Peyer's patch (tissue), 4 donors: ENCODE measurements around the gene COMTD1. TPM values are rescaled to one million over a fixed set of nuclear protein-coding genes. Genes with fewer than 3 reads are reported as not detected.
"Not testable (repeated sequence)": the region's sequence is repeated elsewhere in the genome, so short reads cannot be mapped to it uniquely, and the experiment has no call there.

ENCODE experiments used
- DNase-seq, 3 donors: peaks; one replicate each; pipeline ENCODE4 v3.0.0-alpha.2; 2017 to 2019
- H3K27ac ChIP-seq, 4 donors: fragments of 200-600 bp; sonication (generic); one replicate each; pipeline ENCODE4 v1.5.1; 2016 to 2019
- H3K27me3 ChIP-seq, 2 donors: fragments of 200-600 bp; sonication (generic); one replicate each; pipeline ENCODE4 v1.5.1; 2019
- H3K36me3 ChIP-seq, 3 donors: fragments of 200-600 bp; sonication (generic); one replicate each; pipeline ENCODE4 v1.5.1; 2016 to 2019
- H3K4me1 ChIP-seq, 4 donors: fragments of 200-600 bp; sonication (generic); one replicate each; pipeline ENCODE4 v1.5.1; 2016 to 2019
- H3K4me3 ChIP-seq, 4 donors: fragments of 200-600 bp; sonication (generic); 1 replicate in 3 of 4; 2 replicates in 1 of 4; pipeline ENCODE4 v1.5.1; 2016 to 2019; ENCODE audit warnings: mild to moderate bottlenecking in 1 of 4
- H3K9me3 ChIP-seq, 4 donors: fragments of 200-600 bp; sonication (generic); one replicate each; pipeline ENCODE4 v1.5.1; 2016 to 2019; ENCODE audit warnings: mild to moderate bottlenecking in 1 of 4
- POLR2A ChIP-seq, 2 donors: fragments of 450-650 bp; IDR thresholded peaks; one replicate each; pipeline ENCODE4 v1.5.1; 2017; ENCODE audit warnings: antibody characterized with exemption in 2 of 2, mild to moderate bottlenecking in 2 of 2, moderate library complexity in 2 of 2
- total RNA-seq, 4 donors: library from RNA; depleted of rRNA; stranded (reverse); fragments of >200 nt; gene quantifications; one replicate each; pipeline ENCODE4 v1.1.0, GENCODE V29; 2016
- TF ChIP-seq, protein P1 (sequence below), 6 experiments: fragments of 450-650 bp in 4 of 6; fragments of 200-600 bp in 2 of 6; sonication (generic) in 1 of 6; IDR thresholded peaks; one replicate each; pipeline ENCODE4 v1.5.1; 2017 to 2019; ENCODE audit warnings: antibody characterized with exemption in 6 of 6, mild to moderate bottlenecking in 3 of 6, moderate library complexity in 1 of 6

The COMTD1 gene
- total RNA-seq, 4 donors from 2014 or later = 86.6 to 205 (median 147) TPM

DNA sequence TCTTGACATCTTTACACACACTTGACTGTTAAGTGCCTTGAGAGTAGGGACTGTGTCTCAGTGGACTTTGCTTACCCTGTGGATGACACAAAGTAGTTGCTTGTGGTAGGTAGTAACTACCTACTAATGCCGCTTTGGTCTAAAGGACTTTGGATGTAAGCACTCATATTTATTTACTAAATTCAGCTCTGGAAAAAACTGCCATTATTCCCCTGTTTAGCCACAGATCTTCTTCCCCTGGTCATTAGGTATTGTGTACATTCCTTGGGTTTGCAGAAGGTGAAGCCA, 28.0 kb downstream of the COMTD1 start:
- no peak overlapping the region for H3K4me3 ChIP-seq
- no peak for DNase-seq
- peaks cover 0 to 11% (median 0%) of the 10 kb centered on the region in 3 donors for H3K36me3 ChIP-seq
- TF ChIP-seq, protein P1, sequence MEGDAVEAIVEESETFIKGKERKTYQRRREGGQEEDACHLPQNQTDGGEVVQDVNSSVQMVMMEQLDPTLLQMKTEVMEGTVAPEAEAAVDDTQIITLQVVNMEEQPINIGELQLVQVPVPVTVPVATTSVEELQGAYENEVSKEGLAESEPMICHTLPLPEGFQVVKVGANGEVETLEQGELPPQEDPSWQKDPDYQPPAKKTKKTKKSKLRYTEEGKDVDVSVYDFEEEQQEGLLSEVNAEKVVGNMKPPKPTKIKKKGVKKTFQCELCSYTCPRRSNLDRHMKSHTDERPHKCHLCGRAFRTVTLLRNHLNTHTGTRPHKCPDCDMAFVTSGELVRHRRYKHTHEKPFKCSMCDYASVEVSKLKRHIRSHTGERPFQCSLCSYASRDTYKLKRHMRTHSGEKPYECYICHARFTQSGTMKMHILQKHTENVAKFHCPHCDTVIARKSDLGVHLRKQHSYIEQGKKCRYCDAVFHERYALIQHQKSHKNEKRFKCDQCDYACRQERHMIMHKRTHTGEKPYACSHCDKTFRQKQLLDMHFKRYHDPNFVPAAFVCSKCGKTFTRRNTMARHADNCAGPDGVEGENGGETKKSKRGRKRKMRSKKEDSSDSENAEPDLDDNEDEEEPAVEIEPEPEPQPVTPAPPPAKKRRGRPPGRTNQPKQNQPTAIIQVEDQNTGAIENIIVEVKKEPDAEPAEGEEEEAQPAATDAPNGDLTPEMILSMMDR (IDR thresholded peaks at IDR 0.05) = no peak
- no peak for TF ChIP-seq POLR2A (IDR thresholded peaks at IDR 0.05)
- no peaks in the 10 kb centered on the region for H3K9me3 ChIP-seq
- H3K27ac ChIP-seq = peak overlapping the region in 2 of 4 donors; percentile 4 to 36
- H3K4me1 ChIP-seq = peaks cover 0 to 13% (median 2%) of the 10 kb centered on the region in 4 donors
- no peaks in the 10 kb centered on the region for H3K27me3 ChIP-seq

GRCh38 chr10:75207079-75207856, 28.5 kb downstream of the COMTD1 start:
- H3K4me1 ChIP-seq = peaks cover 0 to 13% (median 4%) of the 10 kb centered on the region in 4 donors
- H3K27ac ChIP-seq = peak overlapping the region in 2 of 4 donors; percentile 4 to 36
- DNase-seq = no peak

DNA sequence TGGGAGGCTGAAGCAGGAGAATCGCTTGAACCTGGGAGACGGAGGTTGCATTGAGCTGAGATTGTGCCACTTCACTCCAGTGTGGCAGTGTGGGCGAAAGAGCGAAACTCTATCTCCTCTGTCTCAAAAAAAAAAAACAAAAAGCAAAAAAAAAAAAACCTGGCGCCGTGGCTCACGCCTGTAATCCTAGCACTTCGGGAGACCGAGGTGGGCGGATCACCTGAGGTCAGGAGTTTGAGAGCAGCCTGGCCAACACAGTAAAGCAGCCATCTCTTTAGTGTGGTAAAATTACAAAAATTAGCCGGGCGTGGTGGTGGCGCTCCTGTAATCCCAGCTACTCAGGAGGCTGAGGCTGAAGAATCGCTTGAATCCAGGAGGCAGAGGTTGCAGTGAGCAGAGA, 29.1 kb downstream of the COMTD1 start:
- H3K4me1 ChIP-seq = peaks cover 0 to 12% (median 2%) of the 10 kb centered on the region in 4 donors
- not testable (repeated sequence) for DNase-seq, H3K27me3 ChIP-seq, H3K4me3 ChIP-seq, H3K9me3 ChIP-seq, H3K36me3 ChIP-seq, H3K27ac ChIP-seq

More at GRCh38 chr10:75207079-75207856, 28.5 kb downstream of the COMTD1 start:
- Histone ChIP-seq H3K9me3 (no peaks in the 10 kb centered on the region), H3K27me3 (no peaks in the 10 kb centered on the region), H3K36me3 (peaks cover 0 to 6% (median 0%) of the 10 kb centered on the region in 3 donors), H3K4me3 (no peak overlapping the region)
- TF ChIP-seq, protein P1 (IDR thresholded peaks at IDR 0.05) = no peak
- no peak for TF ChIP-seq POLR2A (IDR thresholded peaks at IDR 0.05)

- DNase-seq = no peak
- Histone ChIP-seq H3K27me3 (no peaks in the 10 kb centered on the region), H3K4me3 (no peak overlapping the region), H3K9me3 (no peaks in the 10 kb centered on the region), H3K4me1 (peaks cover 0 to 16% (median 2%) of the 10 kb centered on the region in 4 donors), H3K36me3 (no peaks in the 10 kb centered on the region), H3K27ac (no peak overlapping the region)
- TF ChIP-seq, protein P1 (IDR thresholded peaks at IDR 0.05) = no peak
- TF ChIP-seq POLR2A (IDR thresholded peaks at IDR 0.05) = no peak
Observed at GRCh38 chr10:75205908-75206307, 29.8 kb downstream of the COMTD1 start.

GRCh38 chr10:75203724-75204123, 32.0 kb downstream of the COMTD1 start:
- Histone ChIP-seq H3K4me1 (peaks cover 0 to 21% (median 2%) of the 10 kb centered on the region in 4 donors), H3K27me3 (no peaks in the 10 kb centered on the region), H3K36me3 (no peaks in the 10 kb centered on the region), H3K9me3 (no peaks in the 10 kb centered on the region), H3K27ac (peak overlapping the region in 2 of 4 donors; percentile 32 to 82), H3K4me3 (no peak overlapping the region)
- TF ChIP-seq, protein P1 (IDR thresholded peaks at IDR 0.05) = no peak
- no peak for TF ChIP-seq POLR2A (IDR thresholded peaks at IDR 0.05)
- no peak for DNase-seq

GRCh38 chr10:75203046-75203620, 32.6 kb downstream of the COMTD1 start:
- Histone ChIP-seq H3K4me1 (peaks cover 0 to 21% (median 2%) of the 10 kb centered on the region in 4 donors), H3K27ac (peak overlapping the region in 3 of 4 donors; percentile 32 to 82 (median 79))
- DNase-seq, H3K36me3 ChIP-seq, H3K4me3 ChIP-seq, H3K27me3 ChIP-seq, H3K9me3 ChIP-seq: not testable (repeated sequence)
